Mesenchymal stem cell (in vitro differentiated cells and primary cell): Measurements from ENCODE around the gene GNS.

Experiments
- DNase-seq: peaks from one replicate; pipeline ENCODE4 v3.0.0-alpha.2; 2013
- H2AFZ ChIP-seq: one replicate; pipeline ENCODE4 v1.6.1; 2013; ENCODE audit warnings: low read depth, mild to moderate bottlenecking, control low read depth, inconsistent platforms, low read length, moderate library complexity
- H2AK5ac ChIP-seq: 2 replicates; pipeline ENCODE4 v1.6.1; 2013; ENCODE audit warnings: low read length, moderate library complexity, mild to moderate bottlenecking, inconsistent platforms; ENCODE audit not compliant: severe bottlenecking
- H2BK120ac ChIP-seq: one replicate; pipeline ENCODE4 v1.6.1; 2013; ENCODE audit warnings: low read depth, mild to moderate bottlenecking, inconsistent platforms, low read length, moderate library complexity
- H2BK12ac ChIP-seq, 2 experiments: one replicate each; pipeline ENCODE4 v1.6.1; 2013; ENCODE audit warnings: inconsistent platforms in 2 of 2, low read length in 2 of 2, mild to moderate bottlenecking in 2 of 2, moderate library complexity in 2 of 2, control low read depth in 1 of 2
- H2BK15ac ChIP-seq: one replicate; pipeline ENCODE4 v1.6.1; 2013; ENCODE audit warnings: mild to moderate bottlenecking, low read depth, inconsistent platforms; ENCODE audit not compliant: poor library complexity, severe bottlenecking
- H2BK5ac ChIP-seq: 2 replicates; pipeline ENCODE4 v1.6.1; 2013; ENCODE audit warnings: low read depth, mild to moderate bottlenecking, low read length, control low read depth, inconsistent platforms; ENCODE audit not compliant: poor library complexity, severe bottlenecking
- H3K14ac ChIP-seq, 2 experiments: one replicate each; pipeline ENCODE4 v1.6.1; 2013; ENCODE audit warnings: inconsistent platforms in 2 of 2, low read length in 2 of 2, control low read depth in 1 of 2, mild to moderate bottlenecking in 1 of 2, moderate library complexity in 1 of 2
- H3K18ac ChIP-seq, 2 experiments: one replicate each; pipeline ENCODE4 v1.6.1; 2013; ENCODE audit warnings: inconsistent platforms in 2 of 2, low read length in 2 of 2, control low read depth in 1 of 2, low read depth in 1 of 2, mild to moderate bottlenecking in 1 of 2
- H3K23ac ChIP-seq, 2 experiments: one replicate each; pipeline ENCODE4 v1.6.1; 2013; ENCODE audit warnings: inconsistent platforms in 2 of 2, low read length in 2 of 2, mild to moderate bottlenecking in 2 of 2, moderate library complexity in 2 of 2, control low read depth in 1 of 2
- H3K27ac ChIP-seq: 2 replicates; pipeline ENCODE4 v1.5.1; 2013; ENCODE audit warnings: mild to moderate bottlenecking, moderate library complexity, low read length, control low read depth, inconsistent platforms; ENCODE audit not compliant: poor library complexity, severe bottlenecking
- H3K27me3 ChIP-seq, 2 experiments: 2 replicates each; pipeline versions ENCODE4 v1.6.1 to v1.7.0; 2013; ENCODE audit warnings: low read length in 2 of 2, mild to moderate bottlenecking in 2 of 2, moderate library complexity in 2 of 2, control low read depth in 1 of 2, inconsistent platforms in 1 of 2; ENCODE audit not compliant: control insufficient read depth in 1 of 2, insufficient read depth in 1 of 2
- H3K36me3 ChIP-seq, 2 experiments: 2 replicates each; pipeline versions ENCODE4 v1.6.1 to v1.7.0; 2013; ENCODE audit warnings: low read length in 2 of 2, control low read depth in 1 of 2, inconsistent platforms in 1 of 2, low read depth in 1 of 2, mild to moderate bottlenecking in 1 of 2; ENCODE audit not compliant: insufficient read depth in 2 of 2, control insufficient read depth in 1 of 2
- H3K4ac ChIP-seq, 2 experiments: one replicate each; pipeline ENCODE4 v1.6.1; 2013; ENCODE audit warnings: inconsistent platforms in 2 of 2, low read length in 2 of 2, mild to moderate bottlenecking in 2 of 2, moderate library complexity in 2 of 2, control low read depth in 1 of 2, low read depth in 1 of 2
- H3K4me1 ChIP-seq: 2 replicates; pipeline ENCODE4 v1.6.1; 2013; ENCODE audit warnings: low read depth, low read length, control low read depth; ENCODE audit not compliant: control insufficient read depth, insufficient read depth
- H3K4me2 ChIP-seq: 2 replicates; pipeline ENCODE4 v1.6.1; 2013; ENCODE audit warnings: low read length, mild to moderate bottlenecking, inconsistent platforms; ENCODE audit not compliant: poor library complexity, severe bottlenecking
- H3K4me3 ChIP-seq, 2 experiments: 2 replicates each; pipeline versions ENCODE4 v1.5.1 to v1.7.0; 2013; ENCODE audit warnings: low read length in 2 of 2, mild to moderate bottlenecking in 2 of 2, control low read depth in 1 of 2, low read depth in 1 of 2; ENCODE audit not compliant: insufficient read depth in 1 of 2
- H3K79me1 ChIP-seq: replicated peaks from 2 replicates; pipeline ENCODE4 v1.6.1; 2013; ENCODE audit warnings: mild to moderate bottlenecking, control low read depth, low read length, inconsistent platforms; ENCODE audit not compliant: poor library complexity, severe bottlenecking
- H3K9ac ChIP-seq: 2 replicates; pipeline ENCODE4 v1.7.0; 2013; ENCODE audit warnings: mild to moderate bottlenecking, low read length, moderate library complexity
- H3K9me3 ChIP-seq: 2 replicates; pipeline ENCODE4 v1.7.0; 2013; ENCODE audit warnings: mild to moderate bottlenecking, low read length; ENCODE audit not compliant: control insufficient read depth
- H4K8ac ChIP-seq: one replicate; pipeline ENCODE4 v1.6.1; 2013; ENCODE audit warnings: inconsistent platforms, mild to moderate bottlenecking, low read length, moderate library complexity
- H4K91ac ChIP-seq: one replicate; pipeline ENCODE4 v1.6.1; 2013; ENCODE audit warnings: mild to moderate bottlenecking, low read length, inconsistent platforms
- WGBS: methylation state at CpG from one replicate; pipeline ENCODE4 v1.1.7; 2013; ENCODE audit warnings: mixed read lengths; 5-methylcytosine and 5-hydroxymethylcytosine counted together

Gene GNS

GRCh38 chr12:64747695-64748094 is 11.5 kb downstream of the GNS start:
- Histone ChIP-seq H3K14ac (no peak overlapping the region), H3K9me3 (no peaks in the 10 kb centered on the region), H4K91ac (no peak overlapping the region), H3K23ac (no peak overlapping the region), H3K27ac (no peak overlapping the region), H2BK12ac (no peak overlapping the region), H3K18ac (no peak overlapping the region), H3K4ac (no peak overlapping the region), H2BK15ac (no peak overlapping the region), H2BK120ac (no peak overlapping the region), H3K79me1 (peaks cover 5% of the 10 kb centered on the region), H3K4me2 (no peak overlapping the region), H2AK5ac (no peak overlapping the region), H4K8ac (no peak overlapping the region), H3K27me3 (no peaks in the 10 kb centered on the region), H3K4me3 (no peak overlapping the region), H2AFZ (no peak overlapping the region), H3K4me1 (peaks cover 2% of the 10 kb centered on the region), H3K9ac (peak overlapping the region; percentile 55), H3K36me3 (peaks cover 15 to 68% of the 10 kb centered on the region in 2 experiments), H2BK5ac (no peak overlapping the region)
- no peak for DNase-seq
- 25% methylated on average over 1 of the region's 2 CpGs for WGBS

GRCh38 chr12:64746663-64747062 is 12.5 kb downstream of the GNS start:
- no peak overlapping the region for H3K4me3 ChIP-seq
- H2BK5ac ChIP-seq: no peak overlapping the region
- no peak overlapping the region for H2AFZ ChIP-seq
- no peak overlapping the region for H3K4me2 ChIP-seq
- no peak overlapping the region for H4K91ac ChIP-seq
- peak; percentile 24 for DNase-seq
- H3K14ac ChIP-seq: no peak overlapping the region
- H3K36me3 ChIP-seq: peaks cover 18 to 74% of the 10 kb centered on the region in 2 experiments
- no peaks in the 10 kb centered on the region for H3K27me3 ChIP-seq
- H3K9me3 ChIP-seq: no peaks in the 10 kb centered on the region
- H3K9ac ChIP-seq: peak overlapping the region; percentile 55
- H3K18ac ChIP-seq: no peak overlapping the region
- H2AK5ac ChIP-seq: no peak overlapping the region
- no peak overlapping the region for H2BK12ac ChIP-seq
- H2BK15ac ChIP-seq: no peak overlapping the region
- H4K8ac ChIP-seq: no peak overlapping the region
- no peak overlapping the region for H3K23ac ChIP-seq
- peaks cover 2% of the 10 kb centered on the region for H3K4me1 ChIP-seq
- H3K79me1 ChIP-seq: peaks cover 5% of the 10 kb centered on the region
- H2BK120ac ChIP-seq: no peak overlapping the region
- H3K4ac ChIP-seq: no peak overlapping the region
- 96% methylated on average over 2 of the region's 2 CpGs for WGBS
- H3K27ac ChIP-seq: no peak overlapping the region

DNA sequence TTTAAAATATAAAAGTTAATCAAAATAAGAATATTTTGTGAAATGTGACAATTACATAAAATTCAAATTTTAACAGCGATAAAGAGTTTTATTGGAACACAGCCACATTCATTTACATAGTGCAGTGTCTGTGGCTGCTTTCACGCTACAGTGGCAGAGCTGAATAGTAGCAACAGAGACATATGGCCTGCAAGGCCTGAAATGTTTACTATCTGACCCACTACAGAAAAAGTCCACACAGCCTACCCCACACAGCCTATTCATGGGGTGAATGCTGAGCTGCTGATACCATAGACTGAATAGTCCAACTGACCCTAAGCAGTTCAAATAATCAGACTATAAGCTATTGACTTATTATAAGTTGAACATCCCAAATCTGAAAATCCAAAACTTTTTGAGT is 13.2 kb downstream of the GNS start:
- Histone ChIP-seq H4K8ac (no peak overlapping the region), H3K4ac (no peak overlapping the region), H2BK12ac (peak overlapping the region in 1 of 2 experiments; percentile 71), H3K4me2 (no peak overlapping the region), H2BK5ac (no peak overlapping the region), H2AK5ac (no peak overlapping the region), H3K27me3 (no peaks in the 10 kb centered on the region), H3K9ac (no peak overlapping the region), H3K36me3 (peaks cover 22 to 75% of the 10 kb centered on the region in 2 experiments), H4K91ac (no peak overlapping the region), H2BK120ac (no peak overlapping the region), H3K27ac (no peak overlapping the region), H3K4me1 (peaks cover 2% of the 10 kb centered on the region), H2BK15ac (no peak overlapping the region), H3K4me3 (no peak overlapping the region), H3K79me1 (peaks cover 5% of the 10 kb centered on the region), H3K14ac (no peak overlapping the region), H2AFZ (no peak overlapping the region), H3K18ac (no peak overlapping the region), H3K9me3 (no peaks in the 10 kb centered on the region), H3K23ac (no peak overlapping the region)
- WGBS: 96% methylated on average over 2 of the region's 2 CpGs
- no peak for DNase-seq

DNA sequence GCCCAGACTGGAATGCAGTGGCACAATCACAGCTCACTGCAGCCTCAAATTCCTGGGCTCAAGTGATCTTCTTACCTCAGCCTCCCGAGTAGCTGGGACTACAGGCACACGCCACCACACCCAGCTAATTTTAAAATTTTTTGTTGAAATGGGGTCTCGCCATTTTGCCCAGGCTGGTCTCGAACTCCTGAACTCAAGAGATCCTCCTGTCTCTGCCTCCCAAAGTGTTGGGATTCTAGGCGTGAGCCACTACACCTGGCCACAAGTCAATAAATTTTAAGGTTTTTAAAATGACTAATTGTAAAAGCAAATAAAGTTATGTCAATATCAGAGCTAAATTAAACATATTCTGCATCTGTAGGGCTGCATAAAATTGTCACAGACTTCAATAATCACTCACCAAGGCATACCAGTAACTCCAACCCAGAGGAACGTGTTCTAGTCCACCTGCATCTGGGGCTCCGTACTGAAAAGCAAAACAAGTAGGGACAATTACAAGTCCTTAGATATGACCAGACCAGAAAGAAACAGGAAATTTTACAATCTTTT is 13.9 kb downstream of the GNS start:
- no peak overlapping the region for H3K18ac ChIP-seq
- H3K9ac ChIP-seq: no peak overlapping the region
- no peaks in the 10 kb centered on the region for H3K27me3 ChIP-seq
- H2BK120ac ChIP-seq: no peak overlapping the region
- H3K4ac ChIP-seq: no peak overlapping the region
- H3K79me1 ChIP-seq: peaks cover 3% of the 10 kb centered on the region
- no peak overlapping the region for H3K4me3 ChIP-seq
- H3K23ac ChIP-seq: no peak overlapping the region
- peak overlapping the region; percentile 73 for H2AK5ac ChIP-seq
- H3K36me3 ChIP-seq: peaks cover 18 to 75% of the 10 kb centered on the region in 2 experiments
- no peak overlapping the region for H2BK15ac ChIP-seq
- DNase-seq: no peak
- no peak overlapping the region for H2BK12ac ChIP-seq
- H3K9me3 ChIP-seq: no peaks in the 10 kb centered on the region
- H3K27ac ChIP-seq: no peak overlapping the region
- H2AFZ ChIP-seq: no peak overlapping the region
- H3K4me2 ChIP-seq: no peak overlapping the region
- H2BK5ac ChIP-seq: no peak overlapping the region
- no peak overlapping the region for H4K91ac ChIP-seq
- 97% methylated on average over 6 of the region's 7 CpGs for WGBS
- peaks cover 2% of the 10 kb centered on the region for H3K4me1 ChIP-seq
- no peak overlapping the region for H3K14ac ChIP-seq
- no peak overlapping the region for H4K8ac ChIP-seq
